Measurements from ENCODE around the gene ZNF814.
"Not testable (repeated sequence)": the region's sequence is repeated elsewhere in the genome, so short reads cannot be mapped to it uniquely, and the experiment has no call there.

The ZNF814 gene

GRCh38 chr19:57872450-57872849 is 16.4 kb downstream of the ZNF814 start:
- H3K36me3 ChIP-seq (ENCODE audit: control insufficient read depth in 2 of 2, insufficient read depth in 1 of 2, low read length in 2 of 2): peaks cover 7 to 19% of the 10 kb centered on the region in 2 experiments

GRCh38 chr19:57870225-57870624 is 18.6 kb downstream of the ZNF814 start:
- 0 out of 2 replicates have a peak, but pooled peaks have one; percentile 11 for TF ChIP-seq ZNF513 (tag by site-specific recombination; IDR thresholded peaks at IDR 0.05)
- TF ChIP-seq ZNF624 (tag by site-specific recombination; IDR thresholded peaks at IDR 0.05): no peak
- peak; percentile 10 for TF ChIP-seq SETDB1 (IDR thresholded peaks at IDR 0.05; ENCODE audit: insufficient read length, low read length)
- H3K27ac ChIP-seq (ENCODE audit: extremely low read depth, low read depth, low read length): no peak overlapping the region
- H3K9me3 ChIP-seq (ENCODE audit: control insufficient read depth, insufficient read depth, low read depth, low read length): peaks cover 12% of the 10 kb centered on the region
- H3K4me3 ChIP-seq (ENCODE audit: low read depth, low read length): no peak overlapping the region
- POLR2A ChIA-PET: no interaction called here
- H3K4me1 ChIP-seq (ENCODE audit: control insufficient read depth, insufficient read depth, low read length): no peaks in the 10 kb centered on the region
- peaks cover 29% of the 10 kb centered on the region in 2 experiments for H3K36me3 ChIP-seq (ENCODE audit: control insufficient read depth in 2 of 2, insufficient read depth in 1 of 2, low read length in 2 of 2)
- CTCF ChIA-PET: interaction anchor here (0.6 kb wide), 1 partner anchor 227 kb away, joined by 3 read pairs; no protein-coding TSS in a partner anchor

More at GRCh38 chr19:57872450-57872849, 16.4 kb downstream of the ZNF814 start:
- H3K4me1 ChIP-seq (ENCODE audit: control insufficient read depth, insufficient read depth, low read length): no peaks in the 10 kb centered on the region
- H3K9me3 ChIP-seq (ENCODE audit: control insufficient read depth, insufficient read depth, low read depth, low read length): peaks cover 8% of the 10 kb centered on the region
- ChIA-PET POLR2A (no interaction called here), CTCF (no interaction called here)
- no peak overlapping the region for H3K4me3 ChIP-seq (ENCODE audit: low read depth, low read length)
- TF ChIP-seq ZNF18 (tag by site-specific recombination; IDR thresholded peaks at IDR 0.05) (peak; percentile 80), ZSCAN16 (tag by site-specific recombination; IDR thresholded peaks at IDR 0.05) (no peak), KLF7 (tag by site-specific recombination; IDR thresholded peaks at IDR 0.05; ENCODE audit: borderline replicate concordance) (no peak), SETDB1 (IDR thresholded peaks at IDR 0.05; ENCODE audit: insufficient read length, low read length) (peak; percentile 78), ZNF837 (tag by site-specific recombination; IDR thresholded peaks at IDR 0.05) (no peak), ZNF548 (tag by site-specific recombination; IDR thresholded peaks at IDR 0.05) (no peak), KLF17 (tag by site-specific recombination; IDR thresholded peaks at IDR 0.05) (no peak)
- H3K27ac ChIP-seq (ENCODE audit: extremely low read depth, low read depth, low read length): no peak overlapping the region

GRCh38 chr19:57869655-57870054 is 19.2 kb downstream of the ZNF814 start:
- CTCF ChIA-PET: interaction anchor here (0.6 kb wide), 1 partner anchor 226 kb away, joined by 3 read pairs; no protein-coding TSS in a partner anchor
- H3K27ac ChIP-seq (ENCODE audit: extremely low read depth, low read depth, low read length); POLR2A ChIA-PET; H3K4me3 ChIP-seq (ENCODE audit: low read depth, low read length); H3K4me1 ChIP-seq (ENCODE audit: control insufficient read depth, insufficient read depth, low read length): not testable (repeated sequence)
- H3K36me3 ChIP-seq (ENCODE audit: control insufficient read depth in 2 of 2, insufficient read depth in 1 of 2, low read length in 2 of 2): peaks cover 35% of the 10 kb centered on the region in 2 experiments
- peaks cover 14% of the 10 kb centered on the region for H3K9me3 ChIP-seq (ENCODE audit: control insufficient read depth, insufficient read depth, low read depth, low read length)
- 0 out of 2 replicates have a peak, but pooled peaks have one; percentile 24 for TF ChIP-seq ZNF169 (tag by site-specific recombination; IDR thresholded peaks at IDR 0.05)

- Histone ChIP-seq H3K4me1 (ENCODE audit: control insufficient read depth, insufficient read depth, low read length) (no peaks in the 10 kb centered on the region), H3K4me3 (ENCODE audit: low read depth, low read length) (no peak overlapping the region), H3K9me3 (ENCODE audit: control insufficient read depth, insufficient read depth, low read depth, low read length) (peaks cover 14% of the 10 kb centered on the region), H3K36me3 (ENCODE audit: control insufficient read depth in 2 of 2, insufficient read depth in 1 of 2, low read length in 2 of 2) (peaks cover 43 to 48% of the 10 kb centered on the region in 2 experiments), H3K27ac (ENCODE audit: extremely low read depth, low read depth, low read length) (no peak overlapping the region)
- ChIA-PET CTCF (no interaction called here), POLR2A (interaction anchor here (0.7 kb wide), 1 partner anchor 99 kb away, joined by 3 read pairs; the partner anchor contains the start of gene ZNF586)
- TF ChIP-seq ZNF692 (tag by site-specific recombination; IDR thresholded peaks at IDR 0.05): no peak
- TF ChIP-seq ZFP69B (tag by site-specific recombination; IDR thresholded peaks at IDR 0.05): no peak
- TF ChIP-seq PRDM4 (tag by site-specific recombination; IDR thresholded peaks at IDR 0.05): no peak
- no peak for TF ChIP-seq ZNF121 (tag by site-specific recombination; IDR thresholded peaks at IDR 0.05)
- no peak for TF ChIP-seq ZNF140 (tag by site-specific recombination; IDR thresholded peaks at IDR 0.05)
- TF ChIP-seq ZNF830 (tag by site-specific recombination; IDR thresholded peaks at IDR 0.05; ENCODE audit: low read depth): no peak
Observed at GRCh38 chr19:57867868-57868492, 20.9 kb downstream of the ZNF814 start.

Measured in HEK293 (cell line).